ENCODE data around the gene OR2T12. TPM values are rescaled to one million over a fixed set of nuclear protein-coding genes. Genes with fewer than 3 reads are reported as not detected.

OR2T12 gene
- total RNA-seq, 1 experiment from 2014 or later, result not detected

GRCh38 chr1:248288391-248288790 lies 14.8 kb downstream of the OR2T12 start:
- Histone ChIP-seq H3K9ac (ENCODE audit: low read length) (no peak overlapping the region), H3K36me3 (ENCODE audit: control insufficient read depth in 1 of 2, insufficient read depth in 2 of 2, low read length in 2 of 2) (no peaks in the 10 kb centered on the region), H3K4me2 (ENCODE audit: low read length) (no peak overlapping the region), H3K9me3 (ENCODE audit: control insufficient read depth in 1 of 2, insufficient read depth in 1 of 2, low read depth in 1 of 2, low read length in 2 of 2) (peaks cover 7 to 8% of the 10 kb centered on the region in 2 experiments; a peak in 2 of 4 replicates), H3K79me2 (ENCODE audit: insufficient read depth, low read length) (no peaks in the 10 kb centered on the region), H3K27ac (ENCODE audit: low read depth, low read length) (no peak overlapping the region), H3K27me3 (ENCODE audit: insufficient read depth, low read length) (no peaks in the 10 kb centered on the region), H2AFZ (ENCODE audit: low read depth, low read length, poor library complexity, severe bottlenecking) (no peak overlapping the region), H3K4me1 (ENCODE audit: control insufficient read depth in 1 of 2, insufficient read depth in 2 of 2, low read length in 2 of 2) (no peaks in the 10 kb centered on the region), H4K20me1 (ENCODE audit: insufficient read depth) (no peaks in the 10 kb centered on the region), H3K4me3 (replicated peaks in 1 of 2; ENCODE audit: low read depth in 1 of 2, low read length in 2 of 2) (no peak overlapping the region), H3K9me2 (ENCODE audit: insufficient read depth) (no peaks in the 10 kb centered on the region)
- ATAC-seq (no peak), DNase-seq (ENCODE audit: low read depth, low spot score) (no peak)
- intact Hi-C loops (cut with micrococcal nuclease), result no loop called here
- TF ChIP-seq YY1 (IDR thresholded peaks at IDR 0.05; ENCODE audit: extremely low read depth, insufficient replicate concordance, low read depth, low read length) (no peak), CTCF (IDR thresholded peaks at IDR 0.05 in 2 of 3, conservative IDR thresholded peaks at IDR 0.05 in 1 of 3; ENCODE audit: borderline replicate concordance in 1 of 3, insufficient read depth in 1 of 3, low read depth in 2 of 3, low read length in 2 of 3) (no peak), REST (IDR thresholded peaks at IDR 0.05; ENCODE audit: low read depth) (no peak), EZH2 (IDR thresholded peaks at IDR 0.05) (no peak), TCF7L2 (IDR thresholded peaks at IDR 0.05; ENCODE audit: borderline replicate concordance, extremely low read depth, insufficient read depth, insufficient read length) (no peak), ATF3 (IDR thresholded peaks at IDR 0.05) (no peak), ELF1 (IDR thresholded peaks at IDR 0.05; ENCODE audit: borderline replicate concordance, low read depth) (no peak), CEBPB (IDR thresholded peaks at IDR 0.05; ENCODE audit: low read depth) (no peak), FOSL1 (IDR thresholded peaks at IDR 0.05; ENCODE audit: low read depth) (no peak), SIN3A (IDR thresholded peaks at IDR 0.05; ENCODE audit: low read depth) (no peak), ZBTB33 (IDR thresholded peaks at IDR 0.05; ENCODE audit: extremely low read depth, insufficient replicate concordance, low read length) (no peak), SRF (IDR thresholded peaks at IDR 0.05; ENCODE audit: low read depth) (no peak), RAD21 (IDR thresholded peaks at IDR 0.05; ENCODE audit: low read depth) (no peak), POLR2A (IDR thresholded peaks at IDR 0.05; ENCODE audit: borderline replicate concordance, extremely low read depth, insufficient read depth, insufficient read length) (no peak), CBX3 (IDR thresholded peaks at IDR 0.05; ENCODE audit: low read depth) (no peak), ZNF274 (IDR thresholded peaks at IDR 0.05; ENCODE audit: low read depth, low read length) (no peak), ZFX (IDR thresholded peaks at IDR 0.05) (no peak), SP1 (IDR thresholded peaks at IDR 0.05; ENCODE audit: low read depth) (no peak), MAX (IDR thresholded peaks at IDR 0.05) (no peak), JUND (IDR thresholded peaks at IDR 0.05) (no peak)
- ChIA-PET POLR2A (no interaction called here), CTCF (no interaction called here), RAD21 (ENCODE audit: low non-redundant PET in 1 of 2, low total read pairs in 2 of 2, uncharacterized antibody in 2 of 2, unreplicated experiment in 2 of 2) (no interaction called here)
- BruUV-seq (replicated peaks), result no TSS peak

All from HCT116 (cell line).